SK-N-SH (cell line): ENCODE measurements around the gene GK. TPM values are rescaled to one million over a fixed set of nuclear protein-coding genes. Genes with fewer than 3 reads are reported as not detected.

Source experiments
- CTCF ChIA-PET: fragments of 300-600, 350-600 bp; formaldehyde crosslinking; extraction: SDS; loops from one replicate; lab custom pipeline; 2021; lab: Yijun Ruan, JAX
- POLR2A ChIA-PET: fragments of 350-600 bp; sonication (Branson Sonifier 250); formaldehyde crosslinking; extraction: SDS; loops from one replicate; lab custom pipeline; 2020; ENCODE audit warnings: antibody characterized with exemption, inconsistent platforms; lab: Yijun Ruan, JAX
- DNase-seq: peaks from one replicate; pipeline ENCODE4 v3.0.0; 2012
- H2AFZ ChIP-seq: fragments of 200-600 bp; sonication (generic); 2 replicates; pipeline ENCODE4 v1.8.1; 2016; ENCODE audit warnings: antibody characterized with exemption, mild to moderate bottlenecking, low read depth
- H3F3A ChIP-seq: fragments of 200-600 bp; sonication (generic); replicated peaks from 2 replicates; pipeline ENCODE3; 2016; ENCODE audit warnings: antibody characterized with exemption, mild to moderate bottlenecking; ENCODE audit not compliant: insufficient read depth
- H3K27ac ChIP-seq, 2 experiments: fragments of 200-500 bp in 1 of 2; fragments of 200-600 bp in 1 of 2; sonication (Bioruptor generic) in 1 of 2; sonication (generic), shearing (Covaris generic) in 1 of 2; 2 replicates each; pipeline versions ENCODE4 v1.5.1 to v1.6.1; 2014 to 2016; ENCODE audit warnings: low read depth in 2 of 2, inconsistent platforms in 1 of 2, low read length in 1 of 2, mild to moderate bottlenecking in 1 of 2, mixed read lengths in 1 of 2
- H3K27me3 ChIP-seq: fragments of 200-600 bp; sonication (generic), shearing (Covaris generic); 2 replicates; pipeline ENCODE4 v1.6.1; 2016; ENCODE audit warnings: mixed run types; ENCODE audit not compliant: insufficient read depth
- H3K36me3 ChIP-seq, 2 experiments: fragments of 200-500 bp in 1 of 2; fragments of 200-600 bp in 1 of 2; sonication (Bioruptor generic) in 1 of 2; sonication (generic) in 1 of 2; replicated peaks in 1 of 2; 2 replicates each; pipeline versions ENCODE3 to v1.5.1; 2014 to 2016; ENCODE audit warnings: low read length in 1 of 2, mild to moderate bottlenecking in 1 of 2; ENCODE audit not compliant: insufficient read depth in 2 of 2, control insufficient read depth in 1 of 2
- H3K4me1 ChIP-seq, 2 experiments: fragments of 200-500 bp in 1 of 2; fragments of 200-600 bp in 1 of 2; sonication (Bioruptor generic) in 1 of 2; sonication (generic), shearing (Covaris generic) in 1 of 2; 2 replicates each; pipeline versions ENCODE4 v1.5.1 to v1.6.1; 2014 to 2016; ENCODE audit warnings: low read depth in 1 of 2, low read length in 1 of 2, mixed run types in 1 of 2; ENCODE audit not compliant: insufficient read depth in 2 of 2, control insufficient read depth in 1 of 2
- H3K4me2 ChIP-seq: fragments of 200-600 bp; sonication (generic), shearing (Covaris generic); 2 replicates; pipeline ENCODE4 v1.6.1; 2017; ENCODE audit warnings: mixed run types
- H3K4me3 ChIP-seq, 2 experiments: fragments of 200-500 bp in 1 of 2; fragments of 200-600 bp in 1 of 2; sonication (Bioruptor generic) in 1 of 2; sonication (generic), shearing (Covaris generic) in 1 of 2; 2 replicates each; pipeline versions ENCODE4 v1.5.1 to v1.8.1; 2014 to 2016; ENCODE audit warnings: low read depth in 2 of 2, inconsistent platforms in 1 of 2, low read length in 1 of 2, mild to moderate bottlenecking in 1 of 2, mixed read lengths in 1 of 2, moderate library complexity in 1 of 2
- H3K79me2 ChIP-seq: fragments of 200-600 bp; sonication (generic); 2 replicates; pipeline ENCODE4 v1.8.1; 2017; ENCODE audit warnings: mild to moderate bottlenecking; ENCODE audit not compliant: insufficient read depth
- H3K9ac ChIP-seq: fragments of 200-600 bp; sonication (generic); 2 replicates; pipeline ENCODE4 v1.6.1; 2017; ENCODE audit warnings: mixed run types
- H3K9me2 ChIP-seq: fragments of 200-600 bp; sonication (generic); 2 replicates; pipeline ENCODE4 v1.6.1; 2017; ENCODE audit warnings: mixed run types
- H3K9me3 ChIP-seq: fragments of 200-600 bp; sonication (generic); 2 replicates; pipeline ENCODE4 v1.6.1; 2017; ENCODE audit warnings: mixed run types, mild to moderate bottlenecking, moderate library complexity
- H4K20me1 ChIP-seq: fragments of 200-600 bp; sonication (generic); 2 replicates; pipeline ENCODE4 v1.6.1; 2017; ENCODE audit warnings: mild to moderate bottlenecking, mixed run types; ENCODE audit not compliant: insufficient read depth
- CTCF ChIP-seq: fragments of 200-600 bp; sonication (generic); IDR thresholded peaks from 2 replicates; pipeline ENCODE4 v1.6.1; 2017; ENCODE audit warnings: antibody characterized with exemption, mild to moderate bottlenecking, moderate library complexity
- ELF1 ChIP-seq: IDR thresholded peaks from 2 replicates; pipeline ENCODE4 v1.4.0; 2012
- EP300 ChIP-seq, 2 experiments: IDR thresholded peaks; 2 replicates each; pipeline versions ENCODE4 v1.4.0 to v1.6.1; 2012; ENCODE audit warnings: borderline replicate concordance in 1 of 2, low read depth in 1 of 2, low read length in 1 of 2
- FOSL2 ChIP-seq: IDR thresholded peaks from 2 replicates; pipeline ENCODE4 v1.4.0; 2012; ENCODE audit warnings: low read depth, mild to moderate bottlenecking, moderate library complexity, borderline replicate concordance
- FOXM1 ChIP-seq: IDR thresholded peaks from 2 replicates; pipeline ENCODE4 v1.4.0; 2012; ENCODE audit warnings: low read depth, mild to moderate bottlenecking
- GATA2 ChIP-seq: sonication (generic); formaldehyde crosslinking; IDR thresholded peaks from 2 replicates; pipeline ENCODE4 v1.5.0; 2020; ENCODE audit warnings: mild to moderate bottlenecking, missing genetic modification reagents
- IRF3 ChIP-seq: fragments of 150-350 bp; IDR thresholded peaks from 2 replicates; pipeline ENCODE4 v1.6.1; 2016; ENCODE audit warnings: mild to moderate bottlenecking, low read depth, low read length
- MAX ChIP-seq: IDR thresholded peaks from 2 replicates; pipeline ENCODE4 v1.4.0; 2012; ENCODE audit warnings: low read depth
- MEF2A ChIP-seq: IDR thresholded peaks from 2 replicates; pipeline ENCODE4 v1.4.0; 2012; ENCODE audit warnings: low read depth, borderline replicate concordance
- MXI1 ChIP-seq: IDR thresholded peaks from 2 replicates; pipeline ENCODE4 v1.6.1; 2012; ENCODE audit warnings: mild to moderate bottlenecking, low read depth, low read length, improper control_type of control experiment
- NFIC ChIP-seq: IDR thresholded peaks from 2 replicates; pipeline ENCODE4 v1.4.0; 2012; ENCODE audit warnings: borderline replicate concordance
- RAD21 ChIP-seq: IDR thresholded peaks from 2 replicates; pipeline ENCODE4 v1.6.1; 2012; ENCODE audit warnings: mild to moderate bottlenecking, low read length
- RCOR1 ChIP-seq: fragments of 150-350 bp; IDR thresholded peaks from 2 replicates; pipeline ENCODE4 v1.6.1; 2017; ENCODE audit warnings: antibody characterized with exemption, low read length
- RFX5 ChIP-seq: IDR thresholded peaks from 2 replicates; pipeline ENCODE4 v1.6.1; 2012; ENCODE audit warnings: mild to moderate bottlenecking, improper control_type of control experiment, low read length
- RXRA ChIP-seq: IDR thresholded peaks from 2 replicates; pipeline ENCODE4 v1.4.0; 2012; ENCODE audit warnings: low read depth, mild to moderate bottlenecking, borderline replicate concordance
- SIN3A ChIP-seq: IDR thresholded peaks from 2 replicates; pipeline ENCODE4 v1.6.1; 2012; ENCODE audit warnings: low read depth, mild to moderate bottlenecking, low read length, moderate library complexity, borderline replicate concordance
- SMC3 ChIP-seq: IDR thresholded peaks from 2 replicates; pipeline ENCODE4 v1.6.1; 2012; ENCODE audit warnings: low read depth, low read length, improper control_type of control experiment
- TCF12 ChIP-seq: IDR thresholded peaks from 2 replicates; pipeline ENCODE4 v1.4.0; 2012
- TEAD4 ChIP-seq: IDR thresholded peaks from 2 replicates; pipeline ENCODE4 v1.4.0; 2012; ENCODE audit warnings: mild to moderate bottlenecking, borderline replicate concordance; ENCODE audit not compliant: insufficient read depth
- USF2 ChIP-seq: fragments of 150-350 bp; IDR thresholded peaks from 2 replicates; pipeline ENCODE4 v1.6.1; 2017; ENCODE audit warnings: antibody characterized with exemption, low read length, low read depth, borderline replicate concordance
- ZBTB33 ChIP-seq: IDR thresholded peaks from 2 replicates; pipeline ENCODE4 v1.4.0; 2012; ENCODE audit warnings: low read depth, borderline replicate concordance
- WGBS: methylation state at CpG from one replicate; pipeline ENCODE4 v1.1.6; 2017; ENCODE audit warnings: low lambda C conversion rate; 5-methylcytosine and 5-hydroxymethylcytosine counted together
- polyA plus RNA-seq, 3 experiments: library from polyadenylated mRNA; depleted of rRNA; stranded (reverse); fragments of >200 nt; gene quantifications; 2 replicates each; pipeline ENCODE4 v1.2.3, GENCODE V29; 2012

GK gene
- polyA plus RNA-seq, 1 of the 3 experiments (the other 2 are of a cell fraction) = 2.2 TPM

- no peaks in the 10 kb centered on the region for H3K9me3 ChIP-seq
- H3K4me1 ChIP-seq = no peaks in the 10 kb centered on the region
- WGBS = 52% methylated on average over 3 of the region's 3 CpGs
- no peak overlapping the region for H3K27ac ChIP-seq
- no peaks in the 10 kb centered on the region for H4K20me1 ChIP-seq
- DNase-seq = no peak
- H2AFZ ChIP-seq = no peak overlapping the region
- no peak overlapping the region for H3K9ac ChIP-seq
- TF ChIP-seq IRF3 = no peak
- TF ChIP-seq RFX5 = no peak
- TF ChIP-seq RXRA = no peak
- TF ChIP-seq TEAD4 = no peak
- no peak for TF ChIP-seq MXI1
- no peak for TF ChIP-seq TCF12
- no peak for TF ChIP-seq CTCF
- no peaks in the 10 kb centered on the region for H3K79me2 ChIP-seq
- no peaks in the 10 kb centered on the region for H3K36me3 ChIP-seq
- no peak overlapping the region for H3K4me2 ChIP-seq
- POLR2A ChIA-PET = no interaction called here
- H3K4me3 ChIP-seq = no peak overlapping the region
- CTCF ChIA-PET = no interaction called here
- no peaks in the 10 kb centered on the region for H3K9me2 ChIP-seq
- H3F3A ChIP-seq = no peaks in the 10 kb centered on the region
- H3K27me3 ChIP-seq = no peaks in the 10 kb centered on the region
These were observed 10.6 kb upstream of the GK start for GRCh38 chrX:30642642-30643041.

- WGBS = 31% methylated on average over 2 of the region's 2 CpGs
- no peak overlapping the region for H2AFZ ChIP-seq
These were observed 9.9 kb upstream of the GK start for GRCh38 chrX:30643313-30643821.

More at GRCh38 chrX:30643313-30643821, 9.9 kb upstream of the GK start:
- Histone ChIP-seq H3F3A (no peaks in the 10 kb centered on the region), H3K9me2 (no peaks in the 10 kb centered on the region), H3K4me3 (no peak overlapping the region), H3K9ac (no peak overlapping the region), H3K27ac (no peak overlapping the region), H3K79me2 (no peaks in the 10 kb centered on the region), H3K4me2 (no peak overlapping the region), H3K4me1 (no peaks in the 10 kb centered on the region), H3K36me3 (no peaks in the 10 kb centered on the region), H3K9me3 (no peaks in the 10 kb centered on the region), H3K27me3 (no peaks in the 10 kb centered on the region), H4K20me1 (no peaks in the 10 kb centered on the region)
- TF ChIP-seq RAD21 (no peak), SMC3 (no peak), MEF2A (no peak), TCF12 (no peak), SIN3A (no peak), FOSL2 (no peak), CTCF (no peak), FOXM1 (no peak), NFIC (no peak), RCOR1 (no peak), MAX (no peak), EP300 (IDR thresholded peaks at IDR 0.05; ENCODE audit: borderline replicate concordance in 1 of 2, low read depth in 1 of 2, low read length in 1 of 2) (no peak), ZBTB33 (no peak), GATA2 (CRISPR knock-in tag) (no peak), ELF1 (no peak), USF2 (no peak), RFX5 (no peak)
- no peak for DNase-seq
- CTCF ChIA-PET = no interaction called here
- POLR2A ChIA-PET = no interaction called here
